ENCODE measurements around the gene TMEM151B.
A peak's percentile ranks its signal among the peaks of the same experiment; 100 is the strongest.
"Not testable (repeated sequence)": the region's sequence is repeated elsewhere in the genome, so short reads cannot be mapped to it uniquely, and the experiment has no call there.

The TMEM151B gene

GRCh38 chr6:44269921-44270525 lies at the start of gene TMEM151B:
TSS of gene TMEM151B (plus strand) at chr6:44270450. CDS start at chr6:44270743, 293 bp downstream.
- no peak for DNase-seq (ENCODE audit: low read depth, low spot score)

DNA sequence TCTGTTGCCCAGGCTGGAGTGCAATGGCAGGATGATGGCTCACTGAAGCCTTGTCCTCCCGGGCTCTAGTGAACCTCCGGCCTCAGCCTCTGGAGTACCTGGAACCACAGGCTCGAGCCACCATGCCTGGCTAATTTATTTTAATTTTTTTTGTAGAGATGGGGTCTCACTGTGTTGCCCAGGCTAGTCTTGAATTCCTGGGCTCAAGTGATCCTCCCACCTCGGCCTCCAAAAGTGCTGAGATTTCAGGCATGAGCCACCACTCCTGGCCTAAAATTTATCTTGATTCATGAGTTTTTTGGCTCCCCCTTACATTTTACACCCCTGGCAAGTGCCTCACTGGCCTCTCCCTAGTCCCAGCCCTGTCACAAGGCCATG lies 49.3 kb upstream of the TMEM151B start:
- DNase-seq (ENCODE audit: low read depth, low spot score) = no peak

DNA sequence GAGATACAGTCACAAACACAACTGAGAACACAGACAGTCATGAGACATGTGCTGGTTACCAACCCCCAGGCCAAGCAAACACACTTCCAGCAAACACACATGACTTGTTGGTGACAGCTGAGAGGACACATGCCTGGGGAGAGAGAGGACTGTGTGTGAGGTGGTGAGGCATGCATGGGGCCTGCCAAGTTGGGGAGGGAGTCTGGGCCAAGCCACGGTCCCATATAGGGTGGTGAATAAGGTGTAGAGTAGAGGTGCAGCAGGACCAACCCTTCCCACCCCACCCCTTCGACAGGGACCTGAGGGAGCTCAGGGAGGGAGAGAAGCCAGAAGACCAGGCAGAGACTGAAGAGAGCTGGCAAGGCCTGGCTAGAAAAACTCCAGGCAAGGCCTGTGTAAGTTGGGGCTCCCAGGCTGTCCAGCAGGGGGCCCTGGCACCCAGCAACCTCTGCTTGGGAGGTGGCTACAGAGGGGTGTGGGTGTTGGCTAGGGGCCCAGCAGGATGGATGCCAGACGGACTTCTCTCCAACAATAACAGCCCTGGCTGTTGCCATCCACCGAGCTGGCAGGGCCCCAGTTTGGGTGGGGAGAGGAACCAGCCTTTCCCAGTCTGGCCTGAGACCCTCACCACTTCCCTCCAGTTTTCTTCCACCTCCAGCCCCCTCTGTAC lies 48.8 kb upstream of the TMEM151B start:
- peak; percentile 79 for DNase-seq (ENCODE audit: low read depth, low spot score)

- no peak for DNase-seq (ENCODE audit: low read depth, low spot score)
These were observed 48.3 kb upstream of the TMEM151B start for GRCh38 chr6:44221961-44222335.

DNA sequence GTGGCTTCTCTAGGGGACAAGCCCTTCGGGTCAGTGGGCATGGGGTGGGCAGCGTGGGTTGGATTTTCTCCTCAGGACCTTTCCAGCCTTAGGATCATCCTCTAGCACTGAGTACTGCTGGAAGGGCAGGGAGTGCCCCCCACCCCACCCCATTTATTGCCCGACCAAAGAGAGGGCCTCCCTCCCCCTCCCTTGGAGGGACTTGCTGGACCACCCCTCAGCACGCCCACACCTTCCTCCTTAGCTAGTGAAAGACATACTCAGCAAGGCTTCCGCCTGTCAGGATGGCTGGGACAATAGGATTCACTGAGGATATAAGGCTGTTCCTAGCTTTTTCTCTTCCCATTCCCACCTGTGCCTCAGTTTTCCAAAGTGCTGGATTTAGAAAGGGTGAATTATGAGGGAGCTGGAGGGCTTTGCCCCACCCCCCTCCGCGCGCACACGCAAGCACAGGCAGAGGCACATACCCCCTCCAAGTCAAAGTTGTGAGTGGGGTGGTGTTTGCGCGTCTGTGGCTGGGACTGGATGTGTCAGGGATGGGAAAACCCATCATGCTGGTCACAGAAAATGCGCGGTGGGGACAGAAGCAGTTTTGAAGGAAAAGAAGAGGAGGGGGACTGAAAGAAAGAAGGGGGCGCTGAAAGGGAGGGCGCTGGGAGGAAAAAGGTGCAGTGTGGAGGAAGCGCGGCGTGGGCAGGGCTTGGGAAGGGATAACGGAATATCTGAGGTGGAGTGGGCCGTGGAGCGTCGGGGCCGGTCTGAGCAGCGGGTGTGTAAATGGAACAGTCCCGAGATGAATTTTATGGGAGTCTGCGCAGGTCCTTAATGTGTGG lies 47.5 kb upstream of the TMEM151B start:
- DNase-seq (ENCODE audit: low read depth, low spot score) = no peak

DNA sequence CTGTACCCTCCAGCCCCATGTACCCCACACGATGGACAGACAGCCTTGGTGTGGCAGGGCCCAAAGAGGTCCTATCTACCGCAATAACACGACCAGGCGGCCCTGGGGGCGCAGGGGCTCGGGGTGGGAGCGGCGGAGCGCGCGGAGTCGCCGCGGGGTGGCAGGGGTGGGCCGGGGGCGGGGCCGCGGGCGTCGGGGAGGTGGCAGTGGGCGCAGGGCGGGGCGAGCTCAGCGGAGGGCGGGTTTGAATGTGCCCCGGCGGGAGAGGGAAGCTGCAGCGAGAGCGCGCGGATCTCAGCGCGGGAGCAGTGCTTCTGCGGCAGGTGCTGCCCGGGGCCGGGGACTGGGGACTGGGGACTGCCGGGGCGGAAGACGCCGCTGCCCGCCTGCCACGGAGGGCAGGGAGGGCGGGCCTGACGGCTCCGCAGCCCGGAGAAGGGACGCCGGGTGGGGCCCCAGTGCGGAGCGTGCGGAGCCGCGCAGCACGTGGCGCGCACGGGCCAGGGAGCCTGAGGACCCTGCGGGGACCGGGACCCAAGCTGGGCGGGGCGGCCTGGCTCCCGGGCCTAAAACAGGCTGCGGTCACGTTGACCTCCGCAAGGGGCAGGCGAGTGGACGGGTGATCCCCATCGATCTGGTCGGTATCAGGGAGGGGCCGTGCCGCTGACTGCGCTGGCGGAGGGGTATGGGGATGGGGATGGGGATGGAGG lies 46.8 kb upstream of the TMEM151B start, which contains the start of gene SLC29A1:
TSS of gene SLC29A1 (plus strand) at position 277 of the 710 bp plus-strand sequence. CDS start 3,719 bp downstream, outside the sequence.
- peak; percentile 75 for DNase-seq (ENCODE audit: low read depth, low spot score)

DNA sequence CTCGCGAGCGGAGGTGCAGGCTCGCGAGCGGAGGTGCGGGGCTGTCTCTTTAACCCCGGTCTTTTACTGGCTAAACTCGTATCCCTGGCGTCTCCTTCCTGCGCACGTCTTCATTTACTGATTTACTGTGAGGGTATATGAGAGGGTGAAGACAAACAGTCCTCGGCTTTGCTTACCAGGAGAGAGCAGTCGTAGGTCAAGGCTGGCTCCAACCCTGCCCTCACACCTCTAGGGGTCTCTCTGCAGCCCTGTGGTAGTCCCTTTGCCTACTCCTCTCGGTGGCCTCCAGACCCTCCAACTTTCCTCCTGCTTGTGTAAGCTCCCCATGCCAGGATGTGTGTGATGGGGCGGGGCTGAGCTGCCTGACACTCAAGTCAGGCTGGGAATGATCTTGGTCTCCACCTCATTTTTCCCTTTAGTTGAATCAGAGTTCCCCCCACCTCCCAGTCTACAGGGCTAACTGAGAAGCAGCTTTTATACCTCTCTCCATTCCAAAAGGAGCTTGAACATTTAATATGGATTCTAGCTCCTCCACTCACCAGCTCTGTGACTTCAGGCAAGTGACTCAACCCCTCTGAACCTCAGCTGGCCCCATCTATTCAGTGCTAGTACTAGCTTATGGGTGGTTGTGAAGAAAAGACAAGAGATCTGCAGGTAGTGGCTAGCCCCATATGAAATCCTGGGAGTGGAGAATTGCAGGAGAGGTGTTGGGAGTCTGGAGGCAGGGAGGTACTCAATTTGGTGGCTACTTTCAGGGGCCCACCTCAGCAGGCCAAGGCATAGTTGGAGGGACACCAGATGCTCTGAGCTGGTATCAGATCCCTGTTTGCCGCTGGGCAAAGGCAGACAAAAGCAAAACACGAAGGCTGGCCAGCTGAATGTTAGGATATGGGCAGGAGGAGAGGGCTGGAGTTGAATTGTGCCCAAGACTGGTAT lies 46.0 kb upstream of the TMEM151B start:
- DNase-seq (ENCODE audit: low read depth, low spot score) = peak; percentile 47

DNA sequence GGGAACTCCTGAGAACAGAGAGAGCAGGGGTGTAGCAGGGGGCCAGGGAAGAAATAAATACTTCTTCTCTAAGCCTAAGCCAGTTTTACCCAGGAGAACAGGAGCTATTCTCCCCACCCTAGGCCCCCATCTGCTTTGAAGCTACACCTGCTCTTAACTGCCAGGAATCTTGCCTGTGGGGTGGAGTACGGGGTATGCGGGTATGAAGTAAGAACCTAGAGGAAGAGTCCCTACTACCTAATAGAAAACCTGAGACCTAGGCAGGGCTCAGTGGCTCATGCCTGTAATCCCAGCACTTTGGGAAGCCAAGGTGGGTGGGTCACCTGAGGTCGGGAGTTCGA lies 45.3 kb upstream of the TMEM151B start:
- DNase-seq (ENCODE audit: low read depth, low spot score) = peak; percentile 44

DNA sequence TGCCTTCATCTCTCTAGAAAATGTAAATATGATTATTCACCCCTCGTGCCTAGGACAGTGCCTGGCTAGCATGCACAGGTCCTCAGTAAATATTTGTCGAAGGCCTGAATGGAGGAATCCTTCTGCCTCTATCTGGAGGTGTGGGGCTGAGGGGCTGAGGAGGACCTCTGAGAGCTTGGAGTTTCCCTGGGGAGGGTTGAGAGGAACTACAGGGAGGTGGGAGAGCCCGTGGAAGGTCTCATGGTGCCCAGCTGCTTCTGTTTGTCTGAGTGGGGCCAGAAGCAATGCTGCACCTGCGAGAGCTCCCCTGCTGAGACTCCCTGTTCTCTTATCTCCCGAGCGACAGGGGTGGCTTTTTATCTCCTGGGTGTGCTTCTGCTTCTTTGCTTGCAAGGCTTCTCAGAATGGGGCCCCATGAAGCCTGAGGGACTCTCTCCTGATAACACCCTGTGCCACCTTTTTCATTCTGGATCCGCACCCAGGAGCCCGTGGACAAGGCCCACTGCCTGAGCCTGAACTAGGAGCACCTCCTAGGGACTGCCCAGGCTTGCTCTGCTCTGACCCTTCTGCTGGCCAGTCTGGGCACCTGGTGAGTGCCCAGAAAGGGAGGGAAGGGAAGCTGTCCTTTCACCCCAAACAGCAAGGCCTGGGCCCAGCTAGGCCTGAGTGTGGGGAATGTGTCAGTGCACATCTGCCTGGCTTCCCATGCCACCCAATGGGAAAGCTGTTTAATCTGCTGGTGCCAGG lies 44.5 kb upstream of the TMEM151B start:
- DNase-seq (ENCODE audit: low read depth, low spot score) = no peak

GRCh38 chr6:44226368-44227147 lies 43.7 kb upstream of the TMEM151B start:
- no peak for DNase-seq (ENCODE audit: low read depth, low spot score)

DNA sequence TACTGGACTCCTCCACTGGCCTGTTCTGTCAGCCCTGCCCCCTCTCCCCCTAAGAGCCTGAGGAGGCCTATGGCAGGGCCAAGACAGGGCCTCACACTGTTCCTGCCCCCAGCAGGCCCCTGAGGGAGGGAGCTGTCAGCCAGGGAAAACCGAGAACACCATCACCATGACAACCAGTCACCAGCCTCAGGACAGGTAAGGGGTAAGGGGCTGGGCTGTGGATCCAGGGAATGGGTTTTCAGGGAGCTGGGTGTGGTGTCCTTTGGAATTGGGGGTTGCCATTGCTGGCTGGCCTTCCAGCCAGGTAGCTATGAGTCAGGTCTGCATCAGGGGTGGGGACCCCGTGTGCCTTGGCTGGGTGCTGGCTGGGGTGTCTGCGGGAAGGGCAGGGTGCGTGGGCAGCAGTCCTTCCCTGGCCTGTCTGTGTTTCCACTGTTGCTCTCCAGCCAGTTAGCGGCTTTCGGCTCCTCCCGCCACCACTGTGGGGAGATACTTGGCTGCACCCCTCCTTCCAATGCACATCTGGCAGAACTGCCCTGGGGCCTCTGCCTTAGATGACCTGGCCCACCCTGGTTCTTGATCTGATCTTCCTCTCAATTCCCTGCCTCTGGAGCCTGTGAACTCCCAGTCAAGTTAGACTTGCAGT lies 43.0 kb upstream of the TMEM151B start:
- DNase-seq (ENCODE audit: low read depth, low spot score) = peak; percentile 78

GRCh38 chr6:44228031-44228430 lies 42.2 kb upstream of the TMEM151B start:
- DNase-seq (ENCODE audit: low read depth, low spot score) = no peak

- DNase-seq (ENCODE audit: low read depth, low spot score) = no peak
These were observed 41.8 kb upstream of the TMEM151B start for GRCh38 chr6:44228433-44228832.

DNA sequence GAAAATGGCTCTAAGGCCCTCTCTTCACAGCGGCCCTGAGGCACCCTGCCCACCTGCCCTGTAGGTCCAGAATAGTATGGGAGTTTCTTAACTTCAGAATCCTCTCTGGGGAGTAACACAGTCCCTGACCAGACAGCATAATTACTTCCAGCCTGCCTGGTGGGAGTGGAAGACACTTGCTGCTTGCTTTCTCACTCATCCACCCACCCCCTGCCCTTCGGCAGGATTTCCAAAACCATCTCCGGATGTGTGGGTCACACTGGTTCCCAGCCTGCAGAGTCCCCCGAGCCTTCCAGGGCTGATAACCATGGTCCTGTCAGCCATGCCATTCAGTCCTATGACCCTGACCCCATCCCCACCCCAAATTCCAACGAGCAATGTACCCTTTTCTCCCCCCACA lies 41.4 kb upstream of the TMEM151B start:
- no peak for DNase-seq (ENCODE audit: low read depth, low spot score)

- DNase-seq (ENCODE audit: low read depth, low spot score) = no peak
These were observed 40.7 kb upstream of the TMEM151B start for GRCh38 chr6:44229376-44230033.

DNA sequence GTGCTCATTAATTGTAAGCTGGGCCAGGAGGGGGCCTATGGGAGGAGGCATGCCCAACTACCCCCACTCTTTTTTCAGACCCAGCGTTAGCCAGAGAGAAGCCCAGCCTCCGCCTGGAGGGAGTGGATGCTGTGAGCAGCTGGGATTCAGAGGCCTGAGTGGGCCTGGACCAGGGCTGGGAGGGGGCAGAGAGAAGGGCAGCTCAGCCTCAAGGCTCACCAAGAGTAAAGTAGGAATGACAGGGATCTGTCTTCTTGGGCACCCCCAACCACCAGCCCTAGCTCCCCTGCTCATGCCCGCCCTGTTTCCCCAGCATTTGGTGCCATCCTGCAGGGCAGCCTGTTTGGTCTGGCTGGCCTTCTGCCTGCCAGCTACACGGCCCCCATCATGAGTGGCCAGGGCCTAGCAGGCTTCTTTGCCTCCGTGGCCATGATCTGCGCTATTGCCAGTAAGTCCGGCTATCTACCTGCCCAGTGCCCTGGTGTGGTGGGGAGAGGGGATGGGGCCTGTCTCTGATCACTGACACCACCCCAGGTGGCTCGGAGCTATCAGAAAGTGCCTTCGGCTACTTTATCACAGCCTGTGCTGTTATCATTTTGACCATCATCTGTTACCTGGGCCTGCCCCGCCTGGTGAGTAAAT lies 40.1 kb upstream of the TMEM151B start:
- no peak for DNase-seq (ENCODE audit: low read depth, low spot score)

DNA sequence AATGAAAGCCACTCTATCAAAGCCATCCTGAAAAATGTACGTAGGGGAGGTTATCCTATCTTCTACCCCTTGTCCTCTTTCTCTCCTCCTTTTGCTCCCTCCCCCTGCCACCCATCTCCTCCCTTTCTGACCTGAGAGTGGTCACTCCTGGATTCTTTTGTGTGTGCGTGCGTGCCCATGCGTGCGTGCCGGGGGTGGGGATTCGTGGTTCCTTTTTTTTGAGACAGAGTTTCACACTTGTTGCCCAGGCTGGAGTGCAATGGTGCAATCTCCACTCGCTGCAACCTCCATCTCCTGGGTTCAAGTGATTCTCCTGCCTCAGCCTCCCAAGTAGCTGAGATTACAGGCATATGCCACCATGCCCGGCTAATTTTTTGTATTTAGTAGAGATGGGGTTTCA lies 38.8 kb upstream of the TMEM151B start:
- DNase-seq (ENCODE audit: low read depth, low spot score) = not testable (repeated sequence)
